ENCODE results near the gene LEMD2.

The LEMD2 gene

DNA sequence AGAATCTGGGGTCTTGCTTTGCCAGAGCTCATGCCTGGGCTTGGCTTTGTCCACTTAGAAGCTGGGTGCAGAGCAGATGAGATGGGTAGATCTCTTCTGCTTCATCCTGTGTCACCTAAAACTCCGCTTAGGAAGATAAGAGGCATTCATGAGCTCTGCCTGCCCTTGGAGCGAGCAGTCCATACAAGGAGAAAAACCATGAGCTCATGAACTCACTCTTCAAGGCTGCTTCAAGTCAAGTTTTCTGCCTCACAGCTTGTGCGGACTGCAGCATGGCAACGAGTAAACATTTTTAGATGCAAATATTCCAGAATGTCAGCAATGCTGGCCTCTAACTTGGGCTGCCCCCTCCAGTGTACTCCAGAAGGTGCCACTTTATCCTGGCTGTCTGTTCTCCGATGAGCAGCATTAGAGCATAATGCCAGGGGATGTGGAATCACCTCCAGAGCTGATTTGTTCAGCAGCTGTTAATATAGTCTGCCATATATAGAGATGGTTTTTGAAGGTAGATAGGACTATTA lies 66.8 kb downstream of the LEMD2 start:
- H3K36me3 ChIP-seq, result no peaks in the 10 kb centered on the region
- H3K27ac ChIP-seq, result no peak overlapping the region
- H3K27me3 ChIP-seq, result peaks cover 42% of the 10 kb centered on the region
- no peak overlapping the region for H3K4me3 ChIP-seq (ENCODE audit: low read depth in 1 of 2, low read length in 1 of 2)
- TF ChIP-seq CTCF (IDR thresholded peaks at IDR 0.05), result no peak
- H3K4me1 ChIP-seq (ENCODE audit: control insufficient read depth in 1 of 2, insufficient read depth in 1 of 2, low read depth in 1 of 2, low read length in 1 of 2), result no peaks in the 10 kb centered on the region
- no peaks in the 10 kb centered on the region for H3K9me3 ChIP-seq

DNA sequence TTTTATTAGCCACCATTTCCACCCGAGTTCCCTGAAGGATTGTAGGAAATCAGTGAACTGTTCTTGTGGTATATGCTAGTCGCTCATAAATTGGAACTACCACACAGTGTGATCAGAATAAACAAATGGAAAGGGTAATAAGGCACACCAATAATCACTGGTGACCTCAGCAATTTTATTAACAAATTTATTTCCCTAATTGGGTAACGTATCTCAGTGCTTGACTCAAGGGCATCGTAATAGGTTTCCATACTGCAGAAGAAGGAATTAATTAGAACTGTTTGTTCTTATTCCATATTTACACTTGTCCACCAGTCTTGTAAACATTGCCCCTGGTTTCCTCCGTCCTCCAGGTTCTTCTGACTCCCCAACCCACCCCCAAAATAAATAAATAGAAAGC lies 67.4 kb downstream of the LEMD2 start:
- H3K27me3 ChIP-seq, result peaks cover 42% of the 10 kb centered on the region
- H3K36me3 ChIP-seq, result no peaks in the 10 kb centered on the region
- H3K27ac ChIP-seq, result no peak overlapping the region
- no peak for TF ChIP-seq CTCF (IDR thresholded peaks at IDR 0.05)
- no peaks in the 10 kb centered on the region for H3K9me3 ChIP-seq
- no peaks in the 10 kb centered on the region for H3K4me1 ChIP-seq (ENCODE audit: control insufficient read depth in 1 of 2, insufficient read depth in 1 of 2, low read depth in 1 of 2, low read length in 1 of 2)
- H3K4me3 ChIP-seq (ENCODE audit: low read depth in 1 of 2, low read length in 1 of 2), result no peak overlapping the region
